HL-60/S4 (cell line): ENCODE results near the gene CMTM7.

Experiments used
- in situ Hi-C: fragments of 300-500 bp; cut with MboI; formaldehyde crosslinking; loops from 2 replicates; pipeline ENCODE4 v1.14.3; 2022; ENCODE audit warnings: low sequenced_read_pairs

The CMTM7 gene

GRCh38 chr3:32379831-32380500, 11.7 kb upstream of the CMTM7 start:
- in situ Hi-C loops = loop anchor here (10.0 kb wide), 1 partner anchor 95 kb away; no protein-coding TSS in a partner anchor

GRCh38 chr3:32381922-32382321, 9.7 kb upstream of the CMTM7 start:
- in situ Hi-C loops = loop anchor here (10.0 kb wide), 1 partner anchor 93 kb away; no protein-coding TSS in a partner anchor

DNA sequence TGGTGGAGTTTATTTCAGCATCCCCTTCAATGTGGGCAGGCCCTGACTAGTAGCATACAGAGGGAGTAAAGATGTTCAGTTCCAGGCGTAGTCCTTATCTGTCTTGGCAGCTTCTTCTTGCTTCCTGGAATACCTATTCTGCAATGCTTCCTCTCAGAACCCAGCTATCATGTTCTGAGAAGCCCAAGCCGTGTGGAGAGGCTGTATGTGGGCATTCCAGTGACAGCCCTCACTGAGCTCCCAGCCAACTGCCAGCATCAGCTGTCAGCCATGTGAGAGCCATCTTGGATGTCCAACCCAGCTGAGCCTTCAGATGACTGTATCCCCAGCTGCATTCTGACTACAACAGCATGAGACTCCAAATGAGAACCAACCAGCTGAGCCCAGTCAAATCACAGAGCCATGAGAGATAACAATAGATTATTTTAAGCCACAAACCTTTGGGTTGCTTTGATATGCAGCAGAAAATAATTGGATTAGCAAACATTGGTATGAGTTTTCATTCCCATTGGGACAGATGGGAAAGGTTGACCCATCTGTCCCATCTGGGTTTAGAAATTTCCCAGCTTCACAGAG, 8.4 kb upstream of the CMTM7 start:
- in situ Hi-C loops = loop anchor here (10.0 kb wide), 1 partner anchor 92 kb away; no protein-coding TSS in a partner anchor

DNA sequence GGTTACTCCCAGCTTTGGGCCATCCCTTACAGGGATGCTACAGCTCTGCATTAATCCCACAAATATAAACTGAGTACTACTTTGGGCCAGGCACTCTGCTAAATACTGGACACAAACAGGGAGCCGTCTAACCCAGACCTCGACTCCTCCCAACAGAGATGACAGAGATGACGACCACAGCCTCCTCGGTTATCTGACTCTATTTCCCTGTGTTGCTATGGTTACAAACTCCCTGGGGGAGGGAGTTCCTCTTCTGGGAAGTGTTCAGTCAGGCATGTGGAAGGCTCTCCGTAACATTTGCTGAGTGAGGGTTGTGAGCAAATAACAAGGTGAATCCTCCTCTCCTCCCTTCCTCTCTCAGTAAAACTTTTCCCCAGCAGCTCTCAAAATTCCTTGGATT, 6.7 kb upstream of the CMTM7 start:
- in situ Hi-C loops = loop anchor here (10.0 kb wide), 1 partner anchor 90 kb away; no protein-coding TSS in a partner anchor

DNA sequence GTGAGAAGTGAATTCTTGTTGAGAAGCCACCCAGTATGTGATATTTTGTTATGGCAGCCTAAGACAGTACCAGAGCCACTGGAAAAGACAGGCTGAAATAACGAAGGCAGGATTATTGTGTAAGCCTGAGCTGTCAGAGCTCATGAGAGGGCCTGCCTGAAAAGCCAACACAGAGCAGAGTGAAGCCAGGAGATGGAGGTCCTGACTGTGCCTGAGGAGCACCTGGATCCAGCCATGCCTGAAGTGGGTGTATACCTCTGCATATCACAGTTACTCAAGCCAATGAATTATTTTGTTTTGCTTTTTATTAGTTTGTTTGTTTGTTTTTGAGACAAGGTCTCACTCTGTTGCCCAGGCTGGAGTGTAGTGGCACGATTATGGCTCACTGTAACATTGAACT, 4.1 kb upstream of the CMTM7 start:
- in situ Hi-C loops = loop anchor here (10.0 kb wide), 1 partner anchor 87 kb away; no protein-coding TSS in a partner anchor

DNA sequence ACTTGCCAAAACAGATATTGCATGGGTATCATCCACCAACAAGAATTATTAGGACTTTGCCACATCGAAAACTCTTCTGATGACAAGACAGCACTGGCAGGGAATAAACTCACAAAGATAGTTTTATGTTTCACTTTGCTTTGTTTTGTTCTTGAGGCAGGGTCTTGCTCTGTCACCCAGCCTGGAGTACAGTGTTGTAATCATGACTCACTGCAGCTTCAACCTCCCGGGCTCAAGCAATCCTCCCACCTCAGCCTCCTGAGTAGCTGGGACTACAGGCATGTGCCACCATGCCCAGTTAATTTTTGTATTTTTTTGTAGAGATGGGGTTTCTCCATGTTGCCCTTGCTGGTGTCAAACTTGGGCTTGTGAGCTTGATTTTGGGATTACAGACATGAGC, 2.1 kb upstream of the CMTM7 start:
- in situ Hi-C loops = loop anchor here (10.0 kb wide), 1 partner anchor 85 kb away; no protein-coding TSS in a partner anchor

DNA sequence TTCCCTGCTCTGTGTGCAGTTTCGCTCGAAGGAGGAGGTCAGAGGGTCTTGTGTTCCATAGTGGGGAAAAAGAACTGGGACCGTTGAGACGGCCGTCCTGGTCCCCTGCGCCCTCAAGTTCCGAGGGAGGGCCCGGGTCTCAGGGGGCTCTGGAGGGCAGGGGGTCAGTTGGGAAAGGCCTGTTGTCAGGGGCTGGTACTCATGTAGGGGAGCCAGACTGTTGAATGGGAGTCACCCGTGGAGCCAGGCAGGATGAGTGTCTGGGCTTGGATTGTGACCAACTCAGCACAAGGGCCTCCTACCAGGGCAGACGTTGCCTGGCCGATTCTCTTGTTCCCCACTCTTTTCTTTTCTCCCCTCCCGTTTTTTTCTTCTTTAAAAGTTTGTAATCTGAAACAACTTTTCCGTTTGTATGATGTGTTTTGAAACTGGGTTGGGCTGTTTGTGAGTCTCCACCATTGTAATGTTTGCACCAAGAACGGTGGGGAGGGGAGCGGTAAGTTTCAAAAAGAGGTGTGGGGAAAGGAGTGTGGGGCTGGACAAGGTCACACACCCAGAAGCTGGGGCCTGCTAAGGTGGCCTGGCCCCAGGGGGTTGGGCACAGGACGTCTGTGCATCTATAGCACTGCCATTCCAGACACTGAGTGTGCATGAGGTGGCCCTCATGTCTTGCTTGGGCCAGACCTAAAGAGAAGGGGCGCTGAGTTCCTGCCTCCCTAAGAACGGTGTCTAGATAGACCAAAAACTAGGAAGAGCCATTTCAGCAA, 1.1 kb downstream of the CMTM7 start:
- in situ Hi-C loops = no loop called here

DNA sequence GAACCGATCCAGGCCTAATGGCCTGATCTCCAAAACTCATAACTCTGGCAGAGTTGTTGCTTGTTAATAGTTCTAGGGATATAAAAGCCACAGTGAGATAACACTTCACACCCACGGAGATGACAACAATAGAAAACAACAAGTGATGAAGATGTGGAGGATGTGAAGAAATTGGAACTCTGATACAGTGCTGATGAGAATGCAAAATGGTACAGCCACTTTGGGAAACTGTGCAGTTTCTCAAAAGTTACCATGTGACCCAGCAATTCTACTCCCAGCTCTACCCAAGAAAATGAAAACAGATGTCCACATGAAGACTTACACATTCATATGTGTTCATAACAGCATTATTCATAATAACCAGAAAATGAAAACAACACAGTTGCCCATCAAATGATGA, 3.8 kb downstream of the CMTM7 start:
- in situ Hi-C loops = no loop called here

DNA sequence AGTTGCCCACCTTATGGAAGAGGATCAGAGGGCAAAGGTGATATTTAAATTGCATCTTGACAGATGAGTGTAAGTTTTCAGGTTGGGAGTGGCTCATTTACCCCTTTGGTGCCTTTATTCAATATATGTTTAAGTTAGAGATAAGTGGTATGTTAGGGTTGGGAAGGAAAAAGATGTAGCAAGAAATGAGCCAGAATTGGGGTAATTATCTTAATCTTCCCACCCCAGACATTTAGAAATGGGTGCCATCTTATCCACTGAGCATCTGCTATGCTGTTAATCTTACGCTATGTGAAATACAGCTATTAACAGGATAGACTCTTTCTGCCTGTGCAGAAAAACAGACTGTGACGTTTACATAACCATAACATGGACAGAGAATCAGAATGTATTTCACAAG, 6.3 kb downstream of the CMTM7 start:
- in situ Hi-C loops = no loop called here

- in situ Hi-C loops = no loop called here
Measured at GRCh38 chr3:32398531-32398930, 6.9 kb downstream of the CMTM7 start.

GRCh38 chr3:32399030-32399620, 7.5 kb downstream of the CMTM7 start:
- in situ Hi-C loops = no loop called here

DNA sequence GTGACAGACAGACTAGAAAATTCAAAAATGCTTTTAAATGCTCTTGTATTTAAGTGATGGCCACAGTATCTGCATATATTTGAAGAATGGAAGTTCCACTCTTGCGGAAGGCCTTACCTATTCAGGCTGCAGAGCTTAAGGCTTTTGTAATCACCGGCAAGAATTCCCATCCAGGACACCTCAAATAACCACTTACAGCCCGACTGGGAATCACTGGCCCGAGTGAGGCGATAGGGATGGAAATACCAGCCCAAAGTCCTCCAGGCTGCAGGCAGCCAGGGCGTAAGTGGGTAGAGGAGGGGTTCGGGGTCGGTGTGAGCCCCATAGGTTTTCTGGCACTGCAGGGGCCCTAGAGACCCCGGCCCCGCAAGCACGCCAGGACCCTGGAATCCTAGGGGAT, 9.5 kb downstream of the CMTM7 start:
- in situ Hi-C loops = no loop called here

DNA sequence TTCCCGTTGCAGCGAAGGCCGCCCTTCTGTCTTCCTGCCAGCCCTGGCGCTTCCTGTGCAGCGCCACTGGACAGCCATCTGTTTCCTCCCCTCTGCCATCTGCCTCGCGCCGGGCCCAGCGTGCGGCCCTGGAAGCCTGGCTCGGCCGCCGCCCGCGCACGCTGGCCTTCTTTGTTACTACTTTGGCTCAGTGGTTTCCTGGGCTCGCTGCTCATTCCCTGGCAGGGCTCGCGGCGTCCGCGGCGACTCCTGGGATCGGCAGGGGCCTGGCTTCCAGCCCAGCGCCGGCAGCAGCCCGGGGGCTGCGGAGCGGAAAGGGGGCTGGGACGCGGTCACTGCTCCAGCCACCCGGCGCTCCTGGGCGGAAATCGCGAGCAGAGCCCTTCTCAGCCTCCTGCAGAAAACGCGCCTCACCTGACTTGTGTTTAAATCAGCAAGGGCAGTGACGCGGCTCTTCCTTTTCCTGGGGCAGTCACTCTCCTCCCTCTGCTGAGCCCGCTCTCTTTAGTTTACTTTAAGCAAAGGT, 10.0 kb downstream of the CMTM7 start:
- in situ Hi-C loops = no loop called here

DNA sequence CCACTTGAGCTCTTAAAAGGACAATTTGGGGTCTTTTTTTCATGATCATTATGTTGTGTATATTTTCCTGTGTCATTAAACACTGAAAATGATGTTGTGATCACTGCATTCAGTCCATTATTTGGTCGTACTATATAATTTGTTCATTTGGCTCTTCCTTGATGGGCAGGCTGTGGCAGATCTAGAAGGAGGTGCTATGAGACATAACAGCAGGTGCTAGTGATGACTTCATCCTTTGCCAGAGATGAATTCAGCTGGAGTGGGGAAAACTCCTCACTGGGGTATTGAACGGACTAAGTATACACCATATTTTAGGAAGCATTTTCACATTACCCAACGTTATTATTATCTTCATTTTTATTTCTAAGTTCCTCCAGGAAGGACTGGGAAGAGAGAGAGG, 12.0 kb downstream of the CMTM7 start:
- in situ Hi-C loops = no loop called here

- in situ Hi-C loops = no loop called here
Measured at GRCh38 chr3:32404714-32405113, 13.1 kb downstream of the CMTM7 start.

DNA sequence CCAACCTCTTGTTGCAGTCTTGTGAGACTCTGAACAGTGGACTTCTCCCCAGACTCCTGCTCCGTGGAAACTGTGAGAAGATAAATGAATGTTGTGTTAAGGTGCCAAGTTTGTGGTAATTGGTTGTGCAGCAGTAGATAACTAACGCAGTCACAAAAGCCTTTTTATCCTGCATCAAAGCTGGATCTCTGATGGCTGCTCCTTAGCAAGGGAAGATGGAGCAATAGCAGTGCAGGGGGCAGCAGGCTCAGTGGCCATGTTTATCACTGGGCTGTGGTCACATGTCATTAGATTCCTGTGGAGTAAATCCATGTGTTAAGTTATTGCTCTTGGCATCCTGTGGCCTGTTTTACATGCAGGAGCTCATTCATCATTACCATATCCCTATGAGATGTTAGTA, 13.5 kb downstream of the CMTM7 start:
- in situ Hi-C loops = no loop called here

DNA sequence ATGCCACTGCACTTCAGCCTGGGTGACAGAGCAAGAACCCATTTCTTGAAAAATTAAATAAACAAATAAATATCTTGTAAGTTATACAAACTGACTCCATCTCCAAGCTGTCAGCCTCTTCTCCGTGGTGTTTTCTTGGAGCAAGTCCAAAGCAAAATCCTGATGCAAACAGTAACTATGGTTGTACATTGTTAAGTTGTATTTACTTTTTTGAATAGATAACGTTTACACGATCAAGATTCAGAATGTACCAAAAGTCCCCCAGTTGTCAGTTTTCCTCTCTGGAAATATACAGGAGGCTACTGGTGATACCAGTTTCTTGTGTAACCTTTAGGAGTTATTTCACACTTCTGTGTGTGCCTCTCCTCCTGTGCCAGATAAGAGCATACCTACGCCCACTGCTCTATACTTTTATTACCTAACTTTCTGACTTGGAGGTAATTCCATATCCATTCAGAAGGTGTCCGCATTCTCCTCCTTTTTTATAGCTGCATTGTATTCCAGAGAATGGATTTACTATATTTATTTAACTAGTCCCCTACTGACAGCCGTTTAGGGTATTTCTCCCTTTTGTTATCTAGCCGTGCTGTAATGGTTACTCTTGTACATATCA, 14.2 kb downstream of the CMTM7 start:
- in situ Hi-C loops = no loop called here

- in situ Hi-C loops = no loop called here
Measured at GRCh38 chr3:32406486-32407408, 15.1 kb downstream of the CMTM7 start.

- in situ Hi-C loops = no loop called here
Measured at GRCh38 chr3:32410367-32411246, 19.0 kb downstream of the CMTM7 start.
